ENCODE measurements around the gene PFDN4.
A peak's percentile ranks its signal among the peaks of the same experiment; 100 is the strongest.

Gene PFDN4

DNA sequence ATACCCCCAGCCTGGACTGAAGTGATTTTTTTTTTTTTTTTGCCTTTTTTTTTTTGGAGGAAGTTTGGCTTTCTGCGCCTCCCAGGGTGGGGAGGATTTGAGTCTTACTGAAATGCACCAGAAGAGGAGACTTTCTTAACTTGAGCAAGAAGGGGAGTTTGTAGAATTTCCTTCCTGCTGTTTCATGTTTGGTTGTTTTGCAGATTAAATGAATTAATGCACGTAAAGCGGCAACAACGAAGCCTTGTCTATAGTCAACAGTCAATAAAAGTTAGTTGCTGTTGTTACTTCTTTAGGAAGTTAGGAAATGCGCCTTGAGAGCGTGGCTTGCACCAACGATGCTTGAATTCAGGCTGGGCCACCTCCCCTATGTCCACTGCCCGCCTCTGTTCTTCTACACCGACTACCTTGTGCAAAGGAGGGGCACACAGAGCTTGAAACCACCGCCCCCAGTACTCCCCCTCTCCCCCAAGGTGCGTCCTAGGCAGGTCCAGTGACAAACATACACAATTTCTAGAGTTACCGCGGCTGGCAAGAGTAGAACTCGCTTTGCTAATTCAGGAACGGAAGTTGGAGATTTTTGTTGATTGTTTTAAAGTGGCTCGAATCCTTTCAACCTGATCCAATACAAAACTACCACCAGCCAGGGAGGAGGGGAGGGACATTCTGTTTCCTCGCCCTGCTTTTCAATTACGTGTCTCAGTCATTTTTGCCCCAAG, 33.3 kb upstream of the PFDN4 start:
- DNase-seq: no peak

- DNase-seq: no peak
Observed at GRCh38 chr20:54176610-54177009, 31.3 kb upstream of the PFDN4 start.

- DNase-seq: no peak
Observed at GRCh38 chr20:54177378-54177777, 30.5 kb upstream of the PFDN4 start.

DNA sequence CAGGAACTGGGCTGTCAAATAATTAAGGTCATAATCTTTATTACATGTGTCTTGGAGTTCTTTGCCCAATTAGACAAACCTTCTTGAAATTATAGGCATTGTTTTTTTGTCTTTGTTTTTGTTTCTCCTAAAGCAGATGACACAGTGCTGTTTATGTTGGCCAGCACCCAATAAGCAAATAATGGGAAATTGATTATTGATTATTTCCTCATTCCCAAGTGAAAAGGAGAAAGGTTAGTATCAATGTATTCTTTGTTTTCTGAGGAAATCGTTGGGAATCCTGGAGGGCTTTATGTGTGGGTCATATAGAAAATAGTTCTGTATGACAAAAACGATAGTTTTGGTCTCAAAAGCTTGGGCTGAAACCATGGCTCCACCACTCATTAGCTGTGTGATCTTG, 29.6 kb upstream of the PFDN4 start:
- no peak for DNase-seq

GRCh38 chr20:54179946-54180345, 27.9 kb upstream of the PFDN4 start:
- no peak for DNase-seq

- no peak for DNase-seq
Observed at GRCh38 chr20:54180931-54181330, 27.0 kb upstream of the PFDN4 start.

GRCh38 chr20:54184071-54184470, 23.8 kb upstream of the PFDN4 start:
- no peak for DNase-seq

- no peak for DNase-seq
Observed at GRCh38 chr20:54184904-54185626, 22.8 kb upstream of the PFDN4 start.

DNA sequence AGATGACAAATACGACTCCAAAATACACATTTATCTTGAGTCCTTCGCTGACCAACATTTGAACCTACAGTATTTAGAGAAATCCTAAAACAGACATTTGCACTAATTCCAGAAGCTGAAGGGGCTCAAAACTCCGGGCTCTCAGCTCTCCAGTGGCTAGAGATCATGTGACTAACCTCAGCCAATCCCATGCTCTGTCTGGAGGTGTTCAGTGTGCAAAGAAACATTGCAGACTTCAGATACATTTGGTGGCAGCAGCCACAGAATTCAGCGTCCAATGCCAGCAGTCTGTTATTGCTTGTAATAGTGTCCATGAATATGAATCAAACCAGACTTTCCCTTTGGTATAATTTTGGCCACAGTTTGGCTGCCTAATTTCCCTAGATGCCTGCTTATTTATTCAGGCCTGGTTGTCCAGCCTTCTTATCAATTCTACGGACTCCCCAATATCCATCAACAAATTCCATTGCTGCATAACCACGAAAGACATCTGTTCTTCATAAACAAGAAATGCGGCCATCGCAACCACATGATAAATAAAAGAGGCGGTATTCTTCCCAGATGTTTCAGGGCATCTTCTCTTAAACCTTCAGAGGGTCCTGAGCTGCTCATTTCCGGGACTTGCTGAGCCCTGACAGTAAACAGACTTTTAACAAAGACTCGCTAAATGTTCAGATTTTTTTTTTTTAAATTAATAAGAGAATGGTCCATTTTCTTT, 19.6 kb upstream of the PFDN4 start:
- no peak for DNase-seq

DNA sequence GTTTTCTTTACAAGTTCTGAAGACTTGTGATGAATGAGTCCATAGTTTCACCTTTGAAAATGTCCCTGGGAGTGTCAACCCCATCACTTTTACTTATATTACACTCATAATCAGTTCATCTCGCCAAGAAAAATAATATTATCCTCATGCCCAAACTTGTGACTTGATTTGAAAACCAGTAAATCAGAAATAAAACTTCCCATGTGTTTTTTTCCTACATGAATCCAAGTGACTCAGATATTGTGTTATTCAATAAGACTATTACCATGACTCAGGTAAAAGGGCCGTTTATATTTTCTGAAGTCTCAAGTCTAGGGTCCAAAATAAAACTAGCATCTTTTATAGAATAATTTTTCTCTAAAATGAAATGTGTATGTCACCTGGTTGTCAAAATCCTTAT, 18.3 kb upstream of the PFDN4 start:
- no peak for DNase-seq

GRCh38 chr20:54190217-54190616, 17.7 kb upstream of the PFDN4 start:
- DNase-seq: no peak

DNA sequence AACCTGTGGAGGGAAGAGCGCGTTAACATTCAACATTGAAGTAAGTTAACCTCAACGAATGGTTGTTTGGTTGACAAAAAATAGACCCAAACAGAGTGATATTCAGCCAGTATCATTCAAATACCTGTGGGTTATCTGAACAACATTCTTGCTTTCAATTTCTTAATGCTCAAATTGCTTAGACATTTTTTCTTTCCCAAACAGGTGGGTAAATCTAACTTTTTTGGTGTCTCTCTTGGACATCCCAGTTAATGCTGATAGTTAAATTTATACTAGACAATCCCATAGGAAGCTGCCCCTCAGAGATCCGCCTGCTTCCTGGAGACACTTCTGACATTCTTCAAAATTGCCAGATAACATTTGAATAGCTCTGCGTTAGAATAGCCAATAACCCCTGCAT, 14.1 kb upstream of the PFDN4 start:
- no peak for DNase-seq

- DNase-seq: no peak
Observed at GRCh38 chr20:54194724-54195438, 13.0 kb upstream of the PFDN4 start.

DNA sequence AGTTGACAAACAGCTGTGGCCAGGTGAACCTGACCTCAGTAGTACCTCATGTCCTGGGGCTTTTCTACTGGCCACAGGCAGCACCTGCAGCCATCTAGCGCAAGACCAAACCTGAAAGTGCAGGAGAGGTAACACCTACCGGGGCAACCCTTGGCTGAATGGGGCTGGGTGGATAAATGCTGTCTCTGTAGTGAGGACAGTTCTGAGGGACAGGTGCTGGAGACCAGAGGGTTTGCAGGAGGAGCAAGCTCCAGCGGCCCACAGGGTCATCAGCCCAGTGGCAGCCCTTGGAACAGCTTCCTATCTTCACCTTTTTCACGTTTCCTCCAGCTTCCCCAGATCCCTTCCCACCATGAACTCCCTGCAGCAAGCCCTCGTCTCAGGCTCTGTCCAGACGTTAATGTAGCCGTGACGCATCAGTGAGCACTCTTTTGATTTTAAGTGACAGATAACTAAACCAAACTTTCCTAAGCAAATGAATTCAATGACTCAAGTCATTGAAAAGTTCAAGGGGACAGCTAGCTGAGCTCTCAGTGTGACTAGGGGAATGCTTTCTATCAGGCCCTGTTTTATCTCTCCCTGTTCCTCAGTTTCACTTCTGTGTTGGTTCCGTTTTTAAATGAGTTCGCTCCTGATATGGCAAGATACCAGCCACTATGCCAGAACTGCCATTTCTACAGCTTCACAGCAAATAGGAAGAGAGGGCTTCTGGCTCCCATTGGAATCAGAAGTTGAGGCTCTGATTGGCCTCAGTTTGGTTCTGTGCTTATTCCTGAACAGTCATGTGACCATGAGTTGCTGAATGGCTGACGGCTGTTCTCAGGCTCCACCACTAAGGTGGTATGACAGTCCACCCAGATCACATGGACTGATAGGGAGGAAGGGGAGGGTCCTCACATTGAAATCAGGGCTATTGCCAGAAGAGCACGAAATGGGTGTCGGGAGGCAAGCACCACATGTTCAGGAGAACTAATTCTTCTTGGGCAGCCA, 12.1 kb upstream of the PFDN4 start:
- DNase-seq: no peak

DNA sequence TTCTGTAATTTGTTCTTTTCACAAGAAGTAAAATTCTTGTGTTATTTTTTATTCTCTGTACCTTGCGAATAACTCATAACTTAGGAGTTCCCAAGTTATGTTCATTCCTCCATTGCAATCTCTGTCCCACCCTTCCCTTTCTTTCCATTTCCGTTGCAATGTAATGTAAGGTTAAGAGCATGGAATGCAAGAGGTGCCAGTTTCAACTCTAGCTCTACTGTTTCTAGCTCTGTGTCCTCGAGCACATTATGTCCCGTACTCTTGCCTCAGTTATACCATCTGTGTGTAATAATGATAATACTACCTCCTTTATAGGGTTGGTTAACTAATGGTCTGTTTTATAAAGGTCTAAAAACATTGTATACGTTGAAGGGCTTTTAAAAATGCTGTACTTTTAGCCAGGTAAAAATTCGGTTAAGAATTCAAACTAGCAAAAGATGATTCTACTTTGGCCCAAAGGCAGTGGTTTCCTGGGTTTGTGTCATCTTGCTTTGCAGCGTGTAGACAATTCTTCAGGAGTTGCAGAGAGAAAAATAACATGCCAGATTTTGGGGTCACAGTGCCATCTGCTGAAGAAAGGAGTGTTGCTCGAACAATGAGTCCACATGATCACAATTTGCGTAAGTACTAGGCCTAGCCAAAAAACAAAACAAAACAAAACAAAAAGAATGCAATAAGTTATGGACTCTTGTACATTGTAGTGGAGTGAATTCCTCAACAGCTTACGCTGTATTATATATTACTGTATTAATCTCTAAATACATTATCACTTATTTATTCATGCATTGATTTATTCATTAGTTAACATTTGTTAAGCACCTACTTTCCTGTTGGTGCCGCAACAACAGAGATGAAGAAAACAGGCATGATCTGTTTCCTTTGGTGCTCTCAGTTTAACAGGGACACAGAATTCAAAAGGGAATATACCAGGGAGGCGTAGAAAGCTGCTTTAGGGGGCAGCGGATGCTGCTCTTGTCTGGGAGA, 10.0 kb upstream of the PFDN4 start:
- no peak for DNase-seq

DNA sequence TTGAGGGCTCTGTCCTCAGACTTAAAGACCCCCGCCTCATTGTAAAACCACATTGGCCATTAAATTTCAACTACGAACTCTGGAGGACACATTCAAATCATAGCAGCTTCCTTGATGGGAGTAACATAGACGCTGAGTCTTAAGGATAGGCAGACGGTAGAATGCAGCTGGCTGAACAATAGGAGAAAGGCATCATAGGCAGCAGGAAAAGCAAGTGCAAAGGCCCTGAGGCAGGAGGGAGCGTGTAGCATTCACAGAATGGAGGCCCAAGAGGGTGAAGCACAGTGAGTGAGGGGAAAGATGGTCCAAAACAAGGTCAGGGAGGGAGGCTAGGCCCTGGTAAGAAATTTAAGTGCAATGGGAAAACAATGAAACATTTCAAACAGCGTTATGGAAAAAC, 8.6 kb upstream of the PFDN4 start:
- no peak for DNase-seq

GRCh38 chr20:54199721-54200176, 8.1 kb upstream of the PFDN4 start:
- DNase-seq: peak; percentile 29

GRCh38 chr20:54200487-54201267, 7.2 kb upstream of the PFDN4 start:
- no peak for DNase-seq

GRCh38 chr20:54201268-54201846, 6.5 kb upstream of the PFDN4 start:
- DNase-seq: no peak

Measured in SHP77 treated with DMSO at 0.1 percent for 48 hours (cell line).